ENCODE measurements around the gene NNAT. TPM values are rescaled to one million over a fixed set of nuclear protein-coding genes. Genes with fewer than 3 reads are reported as not detected.

NNAT gene
- polyA plus RNA-seq, 3 donors, result 4.0 to 191 (median 31.0) TPM

Other genes starting within 250 kb of the NNAT start
- 10 to 100 TPM; 35.8 to 63.2 (median 43.6) TPM for gene MANBAL, start 231.6 kb upstream of the NNAT start, polyA plus RNA-seq
- gene SRC, start 175.1 kb upstream of the NNAT start, polyA plus RNA-seq, result 10 to 100 TPM; 13.5 to 25.7 (median 13.6) TPM
- 100 to 1,000 TPM in 1 of 3 donors, 10 to 100 TPM in 2; 24.0 to 150 (median 86.8) TPM for gene BLCAP, start 6.6 kb downstream of the NNAT start, polyA plus RNA-seq
- gene CTNNBL1, start 172.8 kb downstream of the NNAT start, polyA plus RNA-seq, result 10 to 100 TPM; 19.5 to 54.3 (median 30.1) TPM

All from adipose tissue (tissue), 3 donors.